IPS-NIHi7 (cell line): ENCODE measurements around the gene IFNGR2.
"Not testable (repeated sequence)": the region's sequence is repeated elsewhere in the genome, so short reads cannot be mapped to it uniquely, and the experiment has no call there.

Source experiments
- DNase-seq: peaks from one replicate; pipeline ENCODE4 v3.0.0; 2012; ENCODE audit warnings: mixed read lengths; ENCODE audit errors: extremely low spot score

Gene IFNGR2

GRCh38 chr21:33403128-33403785 is at the start of gene IFNGR2:
IFNGR2 (plus strand) TSS chr21:33403413; CDS start chr21:33403544, 131 bp downstream.
- DNase-seq, result peak; percentile 75

DNA sequence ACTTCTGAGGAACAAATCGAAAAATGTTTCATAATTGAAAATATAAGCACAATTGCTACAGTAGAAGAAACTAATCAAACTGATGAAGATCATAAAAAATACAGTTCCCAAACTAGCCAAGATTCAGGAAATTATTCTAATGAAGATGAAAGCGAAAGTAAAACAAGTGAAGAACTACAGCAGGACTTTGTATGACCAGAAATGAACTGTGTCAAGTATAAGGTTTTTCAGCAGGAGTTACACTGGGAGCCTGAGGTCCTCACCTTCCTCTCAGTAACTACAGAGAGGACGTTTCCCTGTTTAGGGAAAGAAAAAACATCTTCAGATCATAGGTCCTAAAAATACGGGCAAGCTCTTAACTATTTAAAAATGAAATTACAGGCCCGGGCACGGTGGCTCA is 47.9 kb upstream of the IFNGR2 start:
- DNase-seq, result no peak

DNA sequence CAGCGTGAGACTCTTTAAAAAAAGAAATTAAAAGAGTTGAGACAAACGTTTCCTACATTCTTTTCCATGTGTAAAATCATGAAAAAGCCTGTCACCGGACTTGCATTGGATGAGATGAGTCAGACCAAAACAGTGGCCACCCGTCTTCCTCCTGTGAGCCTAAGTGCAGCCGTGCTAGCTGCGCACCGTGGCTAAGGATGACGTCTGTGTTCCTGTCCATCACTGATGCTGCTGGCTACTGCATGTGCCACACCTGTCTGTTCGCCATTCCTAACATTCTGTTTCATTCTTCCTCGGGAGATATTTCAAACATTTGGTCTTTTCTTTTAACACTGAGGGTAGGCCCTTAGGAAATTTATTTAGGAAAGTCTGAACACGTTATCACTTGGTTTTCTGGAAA is 47.2 kb upstream of the IFNGR2 start:
- DNase-seq, result no peak

DNA sequence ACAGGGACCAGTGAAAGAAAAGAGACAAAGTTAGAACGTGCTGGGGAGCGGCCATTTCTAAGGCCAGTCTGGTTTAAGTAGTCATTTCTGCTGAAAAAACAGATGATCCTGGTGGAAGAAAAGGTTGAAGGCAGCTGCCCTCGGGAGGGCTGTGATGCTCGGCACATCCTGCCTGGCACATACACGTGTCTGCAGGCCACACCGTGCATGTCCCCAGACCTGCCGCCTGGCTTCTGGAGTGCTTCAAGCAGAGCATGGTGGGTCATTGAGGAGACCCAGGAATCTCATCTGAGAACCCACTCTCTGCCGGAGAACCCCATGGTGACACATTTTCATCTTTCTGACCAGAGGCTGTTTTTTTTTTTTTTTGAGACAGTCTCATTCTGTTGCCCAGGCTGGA is 46.0 kb upstream of the IFNGR2 start:
- DNase-seq, result no peak

- DNase-seq, result no peak
These were observed 43.8 kb upstream of the IFNGR2 start for GRCh38 chr21:33359446-33359845.

DNA sequence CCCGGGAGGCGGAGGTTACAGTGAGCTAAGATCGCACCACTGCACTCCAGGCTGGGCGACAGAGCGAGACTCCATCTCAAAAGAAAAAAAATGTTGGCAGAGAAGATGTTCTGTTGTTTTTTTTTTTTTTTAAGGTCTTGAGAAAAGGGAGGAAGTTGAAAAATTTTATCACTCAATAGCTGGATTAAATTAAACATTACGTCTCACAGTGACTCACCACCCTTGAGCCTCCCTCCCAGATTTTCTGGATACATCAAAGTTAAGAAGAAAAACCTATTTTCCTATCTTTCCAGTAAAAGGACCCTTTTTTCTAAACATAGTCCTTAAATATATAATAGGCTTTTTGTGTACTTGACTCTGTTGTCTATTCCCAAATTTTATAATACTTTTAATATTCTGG is 42.9 kb upstream of the IFNGR2 start:
- DNase-seq, result no peak

DNA sequence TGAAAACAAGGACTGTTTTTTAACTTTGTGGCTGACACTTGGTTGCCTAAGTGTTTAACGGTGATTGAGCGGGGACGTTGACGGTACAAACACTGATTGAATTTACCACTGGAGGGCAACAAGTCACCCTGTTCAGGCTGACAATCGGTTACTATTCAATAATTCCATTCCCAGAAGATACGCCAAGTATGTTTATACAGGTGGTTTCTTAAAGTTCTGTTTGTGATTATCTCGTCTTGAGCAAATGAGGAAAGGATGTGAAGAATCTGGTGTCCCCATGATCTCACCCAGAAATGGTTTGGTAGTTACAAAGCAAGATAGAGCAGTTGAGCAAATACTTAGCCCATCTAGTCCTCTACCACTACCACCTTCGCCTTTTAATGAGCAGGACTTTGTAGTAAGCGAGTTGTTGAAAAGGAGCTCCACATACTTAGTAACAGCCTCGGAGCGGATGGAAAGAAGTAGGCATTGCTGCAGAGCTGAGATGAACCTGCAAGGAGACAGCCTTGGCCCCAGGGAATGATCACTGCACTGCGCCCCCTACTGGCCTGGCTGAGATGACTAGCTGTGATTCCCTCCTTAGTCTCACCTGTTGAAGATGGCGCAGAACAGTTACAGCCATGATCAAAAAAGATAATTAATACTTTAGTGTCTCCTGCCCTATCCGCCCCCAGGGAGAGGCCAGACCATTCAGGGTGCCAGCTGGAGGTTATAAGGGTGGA is 42.2 kb upstream of the IFNGR2 start:
- peak; percentile 90 for DNase-seq

GRCh38 chr21:33362044-33362555 is 41.1 kb upstream of the IFNGR2 start:
- DNase-seq, result peak; percentile 38

GRCh38 chr21:33363911-33364609 is 39.2 kb upstream of the IFNGR2 start:
- DNase-seq, result not testable (repeated sequence)

DNA sequence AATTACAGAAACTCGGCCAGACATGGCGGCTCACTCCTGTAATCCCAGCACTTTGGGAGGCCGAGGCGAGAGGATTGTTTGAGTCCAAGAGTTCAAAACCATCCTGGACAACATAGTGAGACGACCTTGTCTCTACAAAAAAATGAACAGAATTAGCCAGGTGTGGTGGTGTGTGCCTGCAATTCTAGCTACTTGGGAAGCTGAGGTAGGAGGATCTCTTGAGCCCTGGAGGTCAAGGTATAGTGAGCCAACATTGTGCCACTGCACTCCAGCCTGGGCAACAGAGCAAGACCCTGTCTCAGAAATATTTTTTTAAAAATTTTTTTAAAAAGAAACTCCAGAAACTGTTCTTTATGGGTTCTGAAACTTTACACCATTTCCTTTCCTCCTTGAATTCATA is 38.4 kb upstream of the IFNGR2 start:
- DNase-seq, result no peak

DNA sequence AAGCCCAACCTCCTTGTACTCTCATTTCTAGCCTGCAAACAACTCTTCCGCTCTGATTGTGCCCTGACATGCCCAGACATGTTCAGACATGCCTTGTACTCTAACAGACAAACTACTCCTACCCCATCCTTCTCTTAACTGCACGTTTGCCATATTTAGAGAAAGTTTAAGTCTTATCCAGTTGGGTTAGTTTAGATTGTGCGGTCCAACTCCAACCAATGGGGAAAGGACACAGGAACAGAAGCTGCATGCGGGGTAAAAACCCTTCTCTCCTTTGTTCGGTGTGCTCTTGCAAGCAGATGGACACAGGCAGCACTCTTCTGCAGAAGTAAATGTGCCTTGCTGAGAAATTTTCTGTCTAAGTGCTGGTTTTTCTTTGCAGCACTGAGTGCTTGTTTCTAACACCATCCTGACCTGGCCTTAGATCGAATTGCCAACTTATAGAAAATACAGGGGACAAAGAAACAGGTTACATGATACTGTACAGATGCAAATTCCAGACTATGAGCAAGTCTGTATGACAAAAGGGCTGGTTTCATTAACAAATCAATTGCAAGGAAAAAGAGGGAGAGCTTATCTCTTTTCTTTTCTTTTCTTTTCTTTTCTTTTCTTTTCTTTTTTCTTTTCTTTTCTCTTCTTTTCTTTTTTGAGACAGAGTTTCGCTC is 35.8 kb upstream of the IFNGR2 start:
- no peak for DNase-seq

DNA sequence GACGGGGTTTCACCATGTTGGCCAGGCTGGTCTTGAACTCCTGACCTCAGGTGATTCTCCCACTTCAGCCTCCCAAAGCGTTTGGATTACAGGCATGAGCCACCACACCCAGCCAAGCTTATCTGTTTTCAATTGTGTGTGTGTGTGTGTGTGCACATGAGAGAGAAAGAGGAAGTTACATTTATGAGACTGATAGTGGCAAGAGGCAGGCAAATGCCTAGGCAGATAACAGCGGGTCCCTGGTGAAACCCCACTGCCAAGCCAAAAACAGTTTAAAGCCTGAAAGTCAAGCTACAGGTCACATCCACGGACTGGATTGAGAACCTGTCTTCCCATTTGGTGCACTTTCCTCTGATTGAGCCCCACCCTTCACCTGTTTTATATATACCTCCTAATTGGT is 35.1 kb upstream of the IFNGR2 start:
- DNase-seq, result no peak

- no peak for DNase-seq
These were observed 34.6 kb upstream of the IFNGR2 start for GRCh38 chr21:33368576-33368975.

- DNase-seq, result no peak
These were observed 33.6 kb upstream of the IFNGR2 start for GRCh38 chr21:33369586-33369985.

DNA sequence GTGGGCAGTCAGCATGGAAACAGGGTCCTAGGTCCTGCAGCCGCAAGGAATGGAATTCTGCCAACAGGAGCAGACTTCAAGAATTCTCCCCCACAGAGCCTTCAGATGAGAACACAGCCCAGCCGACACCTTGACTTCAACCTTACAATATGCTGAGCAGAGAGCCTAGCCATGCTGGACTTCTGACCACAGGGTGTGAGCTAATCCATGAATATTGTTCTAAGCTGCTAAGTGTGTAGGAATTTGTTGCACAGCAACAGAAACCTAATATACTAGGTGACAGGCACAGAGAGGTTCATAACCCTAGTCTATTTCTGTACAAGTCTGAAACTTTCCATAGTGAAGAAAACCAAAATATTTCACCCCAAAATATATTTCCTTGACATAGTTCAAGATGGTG is 32.9 kb upstream of the IFNGR2 start:
- DNase-seq, result no peak

- DNase-seq, result no peak
These were observed 31.8 kb upstream of the IFNGR2 start for GRCh38 chr21:33371366-33371765.

DNA sequence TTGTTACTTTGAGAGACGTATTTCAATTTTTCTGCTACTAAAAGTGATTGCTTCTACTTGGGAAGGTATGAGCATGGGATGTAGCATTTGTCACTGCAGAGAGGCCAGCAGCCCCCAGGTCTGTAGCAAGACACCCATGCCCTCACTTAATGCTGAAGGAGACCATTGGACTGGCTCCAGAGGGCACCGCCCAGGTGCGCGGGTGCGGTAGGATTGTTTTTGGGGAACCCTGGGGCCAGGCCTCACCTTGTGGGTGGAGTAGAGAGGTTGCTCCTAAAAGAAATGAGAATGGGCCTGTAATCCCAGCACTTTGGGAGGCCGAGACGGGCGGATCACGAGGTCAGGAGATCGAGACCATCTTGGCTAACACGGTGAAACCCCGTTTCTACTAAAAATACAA is 30.6 kb upstream of the IFNGR2 start:
- no peak for DNase-seq

GRCh38 chr21:33373451-33373850 is 29.8 kb upstream of the IFNGR2 start:
- no peak for DNase-seq

- no peak for DNase-seq
These were observed 29.1 kb upstream of the IFNGR2 start for GRCh38 chr21:33374080-33374449.

DNA sequence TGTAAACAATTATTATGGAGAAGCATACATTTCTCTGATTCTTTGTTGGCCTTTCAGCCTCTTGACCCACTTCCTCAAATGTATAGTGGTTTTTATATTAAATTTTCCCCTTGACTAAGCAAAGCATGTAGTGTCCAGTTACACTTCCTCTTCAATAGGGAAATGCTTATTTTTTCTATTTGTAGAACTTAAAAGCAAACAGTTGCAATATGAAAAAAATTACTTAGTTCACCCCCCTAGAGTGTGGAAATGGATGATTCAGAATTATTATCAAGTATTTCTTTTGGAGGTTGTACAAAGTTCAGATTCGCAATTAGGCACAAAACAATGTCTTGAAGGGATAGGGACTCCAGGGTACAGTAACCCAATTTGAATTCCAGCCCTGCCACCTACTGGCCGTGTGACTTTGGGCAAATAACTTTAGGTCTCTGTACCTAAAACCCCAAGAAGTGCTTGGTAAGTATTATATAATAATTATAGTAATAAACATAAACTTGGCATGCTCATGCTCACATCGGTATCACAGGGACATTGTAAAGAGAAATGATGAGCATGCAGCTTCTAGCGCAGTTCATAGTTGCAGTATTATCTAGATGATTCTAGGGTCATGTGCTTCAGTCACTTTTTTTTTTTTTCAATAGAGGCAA is 28.6 kb upstream of the IFNGR2 start:
- peak; percentile 31 for DNase-seq

- DNase-seq, result no peak
These were observed 28.0 kb upstream of the IFNGR2 start for GRCh38 chr21:33375101-33375644.
